Mucosa of rectum (tissue), 2 donors: Measurements from ENCODE around the gene ANKRD29.

Experiments
- H3K27ac ChIP-seq, 2 donors: one replicate each; pipeline ENCODE4 v1.7.0; 2013; ENCODE audit warnings: inconsistent platforms in 2 of 2, low read depth in 2 of 2, low read length in 2 of 2
- H3K27me3 ChIP-seq, 2 donors: one replicate each; pipeline ENCODE4 v1.7.0; 2013; ENCODE audit warnings: low read length in 2 of 2; ENCODE audit not compliant: control insufficient read depth in 2 of 2, insufficient read depth in 2 of 2
- H3K36me3 ChIP-seq, 2 donors: one replicate each; pipeline ENCODE4 v1.7.0; 2013; ENCODE audit warnings: low read length in 2 of 2; ENCODE audit not compliant: control insufficient read depth in 2 of 2, insufficient read depth in 2 of 2
- H3K4me1 ChIP-seq, 2 donors: one replicate each; pipeline ENCODE4 v1.7.0; 2013; ENCODE audit warnings: low read length in 2 of 2, mild to moderate bottlenecking in 1 of 2; ENCODE audit not compliant: control insufficient read depth in 2 of 2, insufficient read depth in 2 of 2
- H3K4me3 ChIP-seq, 2 donors: one replicate each; pipeline ENCODE4 v1.7.0; 2013; ENCODE audit warnings: low read length in 2 of 2
- H3K9ac ChIP-seq, 2 donors: one replicate each; pipeline ENCODE4 v1.7.0; 2013; ENCODE audit warnings: low read length in 2 of 2, low read depth in 1 of 2, mild to moderate bottlenecking in 1 of 2
- H3K9me3 ChIP-seq, 2 donors: one replicate each; pipeline ENCODE4 v1.7.0; 2013; ENCODE audit warnings: low read length in 2 of 2; ENCODE audit not compliant: control insufficient read depth in 2 of 2
- donor health status: healthy.
- donor health status: Normal muscosa, but diverticular disease.

ANKRD29 gene

DNA sequence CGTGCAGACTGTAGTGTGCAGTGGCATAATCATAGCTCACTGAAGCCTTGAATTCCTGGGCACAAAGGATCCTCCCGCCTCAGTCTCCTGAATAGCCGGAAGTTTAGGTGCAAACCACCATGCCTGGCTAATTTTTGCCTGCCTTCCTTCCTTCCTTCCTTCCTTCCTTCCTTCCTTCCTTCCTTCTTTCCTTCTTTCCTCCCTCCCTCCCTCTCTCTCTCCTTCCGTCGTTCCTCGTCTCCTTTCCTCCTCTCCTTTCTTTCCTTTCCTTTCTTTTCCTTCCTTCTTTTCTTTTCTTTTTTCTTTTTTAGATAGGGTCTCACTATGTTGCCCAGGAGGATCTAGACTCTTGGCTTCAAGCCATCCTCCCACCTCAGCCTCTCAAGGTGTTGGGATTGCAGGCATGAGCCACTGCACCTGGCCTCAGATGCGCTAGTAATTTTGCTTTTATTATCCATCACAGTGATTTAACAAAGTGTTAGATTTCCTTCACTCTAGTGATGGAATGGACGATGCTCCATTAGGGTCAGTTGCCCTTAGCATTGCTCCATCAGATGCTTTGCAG, 6.6 kb upstream of the ANKRD29 start:
- no peak overlapping the region for H3K27ac ChIP-seq
- H3K36me3 ChIP-seq: no peaks in the 10 kb centered on the region
- H3K4me3 ChIP-seq: no peak overlapping the region
- no peak overlapping the region for H3K9ac ChIP-seq
- H3K27me3 ChIP-seq: peaks cover 2 to 3% of the 10 kb centered on the region in 2 donors
- H3K9me3 ChIP-seq: no peaks in the 10 kb centered on the region
- H3K4me1 ChIP-seq: no peaks in the 10 kb centered on the region

DNA sequence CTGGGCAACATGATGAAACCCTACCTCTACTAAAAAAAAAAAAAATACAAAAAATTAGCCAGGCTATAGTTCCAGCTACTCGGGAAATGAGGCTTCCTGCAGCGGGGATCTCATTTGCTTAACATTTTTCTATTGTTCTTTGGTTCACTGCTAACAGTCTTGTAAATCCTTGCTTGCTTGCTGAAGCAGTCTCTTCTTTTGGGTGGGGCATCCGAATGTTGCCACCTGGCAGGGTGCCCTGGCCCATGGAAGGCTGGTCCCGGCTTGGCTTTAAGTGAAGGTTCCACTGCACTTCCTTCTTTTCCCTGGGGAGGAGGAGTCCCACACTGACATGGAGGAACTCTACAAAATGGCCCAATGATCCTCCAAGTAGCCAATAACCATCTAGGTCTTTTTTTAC, 6.0 kb upstream of the ANKRD29 start:
- no peaks in the 10 kb centered on the region for H3K9me3 ChIP-seq
- no peaks in the 10 kb centered on the region for H3K4me1 ChIP-seq
- no peak overlapping the region for H3K27ac ChIP-seq
- no peak overlapping the region for H3K4me3 ChIP-seq
- H3K36me3 ChIP-seq: no peaks in the 10 kb centered on the region
- no peak overlapping the region for H3K9ac ChIP-seq
- peaks cover 2 to 6% of the 10 kb centered on the region in 2 donors for H3K27me3 ChIP-seq

DNA sequence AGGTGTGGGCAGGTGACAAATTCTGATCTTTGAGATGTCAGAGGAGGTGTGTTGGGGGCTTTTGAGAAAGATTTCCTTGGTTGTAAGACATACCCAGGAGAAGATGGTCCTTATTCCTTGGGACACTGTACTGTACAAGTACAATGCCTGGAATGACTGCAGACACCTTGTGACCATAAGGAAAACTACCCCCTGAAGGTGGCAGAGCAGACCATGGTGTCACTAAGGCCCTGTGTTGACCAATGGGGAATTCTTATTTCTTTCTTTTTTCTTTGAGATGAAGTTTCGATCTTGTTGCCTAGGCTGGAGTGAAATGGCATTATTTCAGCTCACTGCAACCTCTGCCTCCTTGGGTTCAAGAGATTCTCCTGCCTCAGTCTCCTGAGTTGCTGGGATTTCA, 4.4 kb upstream of the ANKRD29 start:
- no peak overlapping the region for H3K27ac ChIP-seq
- H3K27me3 ChIP-seq: peaks cover 3 to 16% of the 10 kb centered on the region in 2 donors
- H3K9ac ChIP-seq: no peak overlapping the region
- H3K4me3 ChIP-seq: no peak overlapping the region
- H3K4me1 ChIP-seq: peaks cover 2% of the 10 kb centered on the region in 2 donors
- H3K36me3 ChIP-seq: no peaks in the 10 kb centered on the region
- no peaks in the 10 kb centered on the region for H3K9me3 ChIP-seq

DNA sequence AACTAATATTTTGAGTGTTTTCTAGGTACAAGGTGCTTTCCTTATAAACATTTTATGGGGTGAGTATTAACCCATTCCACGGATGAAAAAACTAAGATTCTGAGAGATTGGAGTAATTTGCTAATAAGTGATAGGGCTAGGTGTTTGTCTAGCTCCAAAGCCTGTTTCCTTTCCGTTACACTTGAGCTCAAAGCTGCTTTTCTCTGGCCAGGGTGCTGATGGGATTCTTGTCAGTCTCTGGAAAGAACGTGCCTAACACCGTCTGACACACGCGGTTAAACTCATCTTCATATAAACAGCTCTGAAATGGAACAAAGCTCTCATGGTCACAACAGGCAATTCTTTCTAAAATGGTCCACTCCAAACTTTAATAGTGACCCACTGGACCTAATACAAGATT, 2.0 kb upstream of the ANKRD29 start:
- Histone ChIP-seq H3K9ac (no peak overlapping the region), H3K4me3 (no peak overlapping the region), H3K27ac (no peak overlapping the region), H3K27me3 (peaks cover 21 to 28% of the 10 kb centered on the region in 2 donors), H3K36me3 (no peaks in the 10 kb centered on the region), H3K4me1 (peaks cover 3 to 4% of the 10 kb centered on the region in 2 donors), H3K9me3 (no peaks in the 10 kb centered on the region)

DNA sequence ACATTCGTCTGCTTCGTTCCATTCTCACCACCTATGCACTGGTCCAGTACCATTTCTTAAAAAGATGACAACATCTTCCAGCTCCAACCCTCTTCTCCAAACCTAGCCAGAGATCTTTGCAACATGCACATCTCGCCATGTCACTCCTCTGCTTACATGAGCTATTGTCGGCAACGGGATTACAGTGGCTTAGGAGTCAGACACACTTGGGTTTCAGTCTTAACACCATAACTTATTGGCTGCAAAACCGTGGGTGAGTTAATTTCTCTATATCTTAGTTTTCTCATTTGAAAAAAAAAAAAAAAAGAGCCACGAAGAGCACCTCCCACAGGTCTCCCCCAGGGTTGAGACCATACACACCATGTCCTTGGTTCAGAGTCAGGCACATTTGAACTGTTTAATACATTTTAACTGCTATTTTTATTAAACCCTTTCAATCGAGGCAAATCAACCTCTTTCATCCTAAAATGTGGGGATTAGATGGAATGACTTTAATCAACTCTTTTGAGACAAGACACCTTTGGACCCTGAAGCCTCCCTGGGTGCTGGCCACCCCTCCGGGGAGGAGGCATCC, 889 bp downstream of the ANKRD29 start:
- Histone ChIP-seq H3K27ac (no peak overlapping the region), H3K4me3 (peak overlapping the region; percentile 52 to 55), H3K9me3 (no peaks in the 10 kb centered on the region), H3K4me1 (peaks cover 3 to 4% of the 10 kb centered on the region in 2 donors), H3K36me3 (no peaks in the 10 kb centered on the region), H3K27me3 (peaks cover 20 to 27% of the 10 kb centered on the region in 2 donors), H3K9ac (no peak overlapping the region)

DNA sequence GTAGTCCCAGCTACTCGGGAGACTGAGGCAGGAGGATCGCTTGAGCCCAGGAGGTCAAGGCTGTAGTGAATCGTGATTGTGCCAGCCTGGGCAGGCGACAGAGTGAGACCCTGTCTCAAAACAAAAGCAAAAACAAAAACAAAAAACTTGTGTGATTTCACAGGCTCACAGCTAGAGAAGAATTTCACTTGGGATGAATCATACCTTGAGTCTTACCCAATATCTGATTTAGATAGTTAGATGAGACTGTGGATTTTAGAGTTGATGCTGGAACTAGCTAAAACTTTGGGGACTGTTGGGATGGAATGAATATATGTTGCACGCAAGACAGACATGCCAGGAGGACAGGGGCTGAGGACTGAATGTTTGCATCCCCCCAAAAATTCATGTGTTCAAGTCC, 4.4 kb downstream of the ANKRD29 start:
- Histone ChIP-seq H3K9ac (no peak overlapping the region), H3K27me3 (peaks cover 19% of the 10 kb centered on the region in 2 donors), H3K36me3 (no peaks in the 10 kb centered on the region), H3K27ac (no peak overlapping the region), H3K9me3 (no peaks in the 10 kb centered on the region), H3K4me3 (no peak overlapping the region), H3K4me1 (peaks cover 3 to 4% of the 10 kb centered on the region in 2 donors)

DNA sequence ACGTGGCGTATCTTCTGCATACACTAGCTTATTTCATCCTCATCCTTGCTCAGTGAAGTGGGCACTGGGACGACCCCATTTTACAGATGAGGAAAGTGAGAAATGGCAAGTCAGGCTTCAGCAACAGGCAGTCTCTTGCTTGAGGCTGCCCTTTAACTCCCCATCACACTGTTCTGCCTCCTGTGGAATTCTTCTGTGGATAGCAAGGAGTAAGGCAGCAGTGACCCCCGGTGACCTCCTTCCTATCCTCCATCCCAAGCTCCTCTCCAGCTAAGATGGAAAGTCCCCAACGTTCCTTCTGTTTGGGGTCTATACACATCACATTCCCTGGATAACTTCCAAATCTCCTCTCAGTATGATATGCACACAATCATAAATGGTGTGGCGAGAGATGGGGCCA, 10.5 kb downstream of the ANKRD29 start:
- no peak overlapping the region for H3K27ac ChIP-seq
- peaks cover 0 to 2% of the 10 kb centered on the region in 2 donors for H3K4me1 ChIP-seq
- H3K27me3 ChIP-seq: no peaks in the 10 kb centered on the region
- H3K9ac ChIP-seq: no peak overlapping the region
- H3K9me3 ChIP-seq: no peaks in the 10 kb centered on the region
- H3K36me3 ChIP-seq: no peaks in the 10 kb centered on the region
- no peak overlapping the region for H3K4me3 ChIP-seq

DNA sequence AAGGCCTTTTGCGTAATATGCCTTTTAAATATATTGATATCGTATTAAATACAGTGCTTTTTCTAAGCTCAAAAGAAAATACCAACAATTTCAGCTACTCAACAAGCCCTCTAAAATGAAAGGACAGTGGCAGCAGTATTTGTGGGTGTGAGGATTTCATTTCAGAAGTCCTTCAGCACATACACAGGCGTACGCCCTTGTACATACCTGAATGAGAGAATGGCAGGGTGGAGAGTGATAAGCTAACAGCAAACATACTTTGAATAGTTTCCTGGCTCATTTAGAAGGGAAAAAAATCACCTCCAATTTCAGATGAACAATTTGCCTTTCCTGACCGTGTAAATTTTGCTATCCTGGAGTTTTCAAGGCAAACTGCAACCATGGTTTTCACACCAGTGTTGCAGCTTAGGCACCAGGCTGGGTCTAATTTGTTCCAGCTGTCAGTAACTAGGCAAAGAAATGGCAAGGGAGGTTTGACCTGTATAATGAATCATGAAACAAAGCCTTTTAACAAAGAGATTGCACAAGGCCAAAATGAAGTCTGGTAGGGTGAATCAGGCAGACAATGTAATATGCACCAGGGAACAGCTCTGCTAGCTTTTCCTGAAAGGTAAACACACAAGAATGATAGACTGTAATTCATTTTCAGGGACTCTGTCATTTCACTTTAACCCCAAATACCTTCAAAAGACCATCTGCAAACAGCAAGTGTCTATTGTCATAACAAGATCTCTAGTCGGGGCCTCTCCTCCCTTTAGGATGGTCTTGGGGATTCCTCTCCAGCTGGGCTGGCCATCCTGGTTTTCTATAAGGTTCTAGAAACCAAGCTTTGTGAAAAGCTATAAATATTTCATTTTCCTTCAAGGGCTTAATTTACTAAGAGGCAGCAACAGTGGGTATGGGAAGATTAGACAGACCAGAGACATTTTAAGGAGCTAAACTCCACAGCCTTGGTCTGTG, 11.5 kb downstream of the ANKRD29 start:
- no peaks in the 10 kb centered on the region for H3K27me3 ChIP-seq
- peaks cover 0 to 2% of the 10 kb centered on the region in 2 donors for H3K4me1 ChIP-seq
- no peak overlapping the region for H3K27ac ChIP-seq
- no peaks in the 10 kb centered on the region for H3K9me3 ChIP-seq
- H3K36me3 ChIP-seq: no peaks in the 10 kb centered on the region
- H3K4me3 ChIP-seq: no peak overlapping the region
- H3K9ac ChIP-seq: no peak overlapping the region

DNA sequence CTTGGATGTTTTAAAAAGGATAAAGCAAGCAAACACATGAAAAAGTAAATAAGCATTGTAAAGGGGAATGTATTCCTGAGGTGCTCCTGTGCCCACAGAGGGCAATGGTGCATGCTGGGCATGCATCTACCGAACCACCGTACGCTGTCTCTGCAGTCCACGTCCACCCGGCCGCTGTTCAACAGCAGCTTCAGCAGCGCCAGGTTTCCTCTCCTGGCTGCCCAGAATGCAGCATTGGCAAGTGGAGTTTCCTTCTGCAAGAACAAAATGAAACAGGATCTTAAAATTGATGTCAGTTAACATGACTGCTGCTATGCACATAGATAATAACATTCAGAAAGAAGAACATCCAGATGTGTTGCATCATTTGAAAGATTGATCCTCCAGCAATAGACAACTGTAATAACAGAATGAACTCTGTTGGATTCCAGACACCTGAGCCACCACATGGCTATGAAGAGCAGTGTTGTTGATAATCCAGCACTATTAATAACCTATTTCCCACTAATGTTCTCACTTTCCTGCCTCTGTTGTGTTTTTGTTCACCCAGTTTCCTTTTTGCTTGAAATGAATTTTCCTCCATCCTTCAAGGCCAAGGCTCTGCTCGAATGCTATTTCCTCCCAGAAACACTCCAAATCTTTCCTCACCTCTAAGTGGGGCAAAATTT, 13.6 kb downstream of the ANKRD29 start:
- no peak overlapping the region for H3K27ac ChIP-seq
- H3K4me1 ChIP-seq: peaks cover 0 to 2% of the 10 kb centered on the region in 2 donors
- H3K9me3 ChIP-seq: no peaks in the 10 kb centered on the region
- H3K4me3 ChIP-seq: no peak overlapping the region
- no peaks in the 10 kb centered on the region for H3K36me3 ChIP-seq
- H3K27me3 ChIP-seq: no peaks in the 10 kb centered on the region
- no peak overlapping the region for H3K9ac ChIP-seq

DNA sequence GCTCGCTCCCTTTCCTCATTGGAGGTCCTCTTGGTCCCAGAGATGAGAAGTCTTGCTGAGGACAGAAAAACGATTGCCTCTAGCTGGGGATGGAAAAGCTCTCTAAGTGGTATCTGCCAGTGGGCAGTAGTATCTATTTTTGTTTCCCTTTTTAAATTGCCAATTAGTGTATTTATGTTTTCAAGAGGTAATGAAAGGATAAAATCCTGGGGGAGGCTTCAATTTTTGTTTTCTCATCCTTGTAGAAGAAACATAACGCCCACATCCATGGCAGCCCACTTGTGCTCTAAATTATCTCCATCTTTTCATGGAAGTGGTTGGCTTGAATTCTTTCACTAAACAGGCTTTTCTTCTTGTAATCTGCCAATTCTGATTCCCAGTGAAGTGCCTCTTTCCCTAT, 14.3 kb downstream of the ANKRD29 start:
- Histone ChIP-seq H3K4me1 (peaks cover 0 to 2% of the 10 kb centered on the region in 2 donors), H3K36me3 (no peaks in the 10 kb centered on the region), H3K4me3 (no peak overlapping the region), H3K9ac (no peak overlapping the region), H3K27me3 (no peaks in the 10 kb centered on the region), H3K9me3 (no peaks in the 10 kb centered on the region), H3K27ac (no peak overlapping the region)
